Measurements from ENCODE around the gene HAGHL.

Gene HAGHL

DNA sequence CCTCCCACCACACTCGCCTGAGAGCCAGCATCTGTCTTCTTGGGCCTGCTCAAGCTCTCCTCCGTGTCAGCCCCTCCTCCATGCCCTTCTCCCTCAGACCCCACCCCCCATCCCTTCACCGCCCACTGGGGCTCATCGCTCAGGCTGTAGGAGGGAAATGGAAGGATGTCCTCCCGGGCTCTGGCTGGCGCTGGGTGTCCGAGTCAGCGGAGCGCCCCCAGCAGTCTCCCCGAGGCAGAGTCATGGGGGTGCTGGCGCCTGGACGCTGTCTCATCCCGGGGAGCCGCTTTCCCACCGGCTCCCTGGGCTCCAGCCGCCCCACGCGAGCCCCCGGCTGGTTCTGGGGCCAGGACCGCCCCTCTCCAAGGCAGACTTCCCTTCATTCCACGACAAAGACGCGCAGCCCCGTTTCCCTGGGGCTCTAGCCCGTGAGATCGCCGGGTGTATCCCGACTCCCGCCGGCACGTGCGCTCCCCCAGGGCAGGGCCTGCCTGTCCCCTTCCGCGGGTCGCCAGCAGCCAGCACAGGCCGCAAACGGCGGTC, 6.4 kb upstream of the HAGHL start:
- in situ Hi-C loops (cut with HindIII; ENCODE audit: low sequenced_read_pairs) = no loop called here

DNA sequence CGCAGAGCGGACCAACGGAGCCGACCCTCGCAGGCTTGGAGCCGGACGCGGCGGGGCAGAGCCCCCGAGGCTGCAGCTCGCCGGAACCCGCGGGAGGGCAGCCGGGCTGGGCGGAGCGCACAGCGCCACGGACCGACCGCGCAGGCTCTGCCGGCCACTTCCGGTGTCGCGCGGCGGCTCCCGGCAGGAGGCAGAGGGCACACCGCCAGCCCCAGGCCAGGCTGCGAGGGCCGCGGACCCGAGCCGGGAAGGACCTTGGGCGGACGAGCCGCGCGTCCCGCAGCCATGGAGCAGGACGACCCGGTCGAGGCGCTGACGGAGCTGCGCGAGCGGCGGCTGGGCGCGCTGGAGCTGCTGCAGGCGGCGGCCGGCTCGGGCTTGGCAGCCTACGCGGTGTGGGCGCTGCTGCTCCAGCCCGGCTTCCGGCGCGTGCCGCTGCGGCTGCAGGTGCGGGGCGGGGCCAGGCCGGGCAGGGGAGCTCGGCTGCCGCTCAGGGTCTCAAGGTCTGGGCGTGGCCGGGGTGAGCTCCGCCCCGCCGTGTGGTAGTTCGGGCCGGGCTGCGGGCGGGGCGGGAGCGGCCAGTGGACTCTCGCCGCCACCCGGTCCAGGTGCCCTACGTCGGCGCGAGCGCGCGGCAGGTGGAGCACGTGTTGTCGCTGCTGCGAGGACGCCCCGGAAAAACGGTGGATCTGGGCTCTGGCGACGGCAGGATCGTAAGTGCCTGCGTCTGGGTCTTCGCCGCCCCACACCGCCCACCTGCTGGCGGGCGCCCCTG, 5.7 kb upstream of the HAGHL start, which contains the start of gene ANTKMT:
TSS of gene ANTKMT (plus strand) at position 157 of the 775 bp plus-strand sequence. CDS start at position 286, 129 bp downstream.
- in situ Hi-C loops (cut with HindIII; ENCODE audit: low sequenced_read_pairs) = no loop called here

GRCh38 chr16:721765-722540, 5.0 kb upstream of the HAGHL start:
- in situ Hi-C loops (cut with HindIII; ENCODE audit: low sequenced_read_pairs) = no loop called here

DNA sequence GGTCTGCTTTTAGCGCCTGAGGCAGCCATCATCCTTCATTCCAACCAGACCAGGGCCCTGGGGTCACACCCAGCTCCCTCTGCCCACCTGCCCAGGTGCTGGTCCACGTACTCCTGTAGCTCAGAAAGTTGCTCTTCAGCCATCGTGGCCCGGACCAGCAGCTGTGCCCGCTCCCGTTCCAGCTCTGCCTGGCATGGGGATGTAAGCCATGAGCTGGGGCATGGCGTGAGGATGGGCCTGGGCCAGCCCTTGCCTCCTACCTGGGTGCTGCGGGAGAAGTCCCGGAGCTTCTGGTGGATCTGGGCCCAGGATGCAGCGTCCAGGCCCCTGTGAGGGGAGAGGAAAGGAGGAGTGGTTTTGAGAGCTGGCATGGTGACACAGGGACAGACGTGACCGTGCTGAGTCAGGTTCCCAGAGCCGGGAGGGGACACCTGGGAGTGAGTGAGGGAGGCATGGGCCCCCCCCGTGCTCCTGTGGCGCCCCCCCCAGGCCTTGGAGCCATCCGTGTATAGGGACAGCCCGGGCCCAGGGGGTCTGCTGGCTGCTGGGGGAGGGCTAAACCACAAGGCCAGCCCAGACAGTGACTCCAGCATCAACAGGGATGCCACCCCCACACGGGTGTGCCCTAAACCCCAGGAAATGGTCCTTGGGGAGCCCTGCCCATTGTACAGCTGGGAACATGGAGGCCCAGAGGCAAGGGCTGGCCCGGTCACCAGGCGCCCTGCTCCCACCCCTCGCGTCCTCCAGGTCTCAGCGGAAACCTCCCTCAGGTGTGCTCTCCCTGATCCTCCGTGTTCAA, 3.9 kb upstream of the HAGHL start:
- in situ Hi-C loops (cut with HindIII; ENCODE audit: low sequenced_read_pairs) = no loop called here

DNA sequence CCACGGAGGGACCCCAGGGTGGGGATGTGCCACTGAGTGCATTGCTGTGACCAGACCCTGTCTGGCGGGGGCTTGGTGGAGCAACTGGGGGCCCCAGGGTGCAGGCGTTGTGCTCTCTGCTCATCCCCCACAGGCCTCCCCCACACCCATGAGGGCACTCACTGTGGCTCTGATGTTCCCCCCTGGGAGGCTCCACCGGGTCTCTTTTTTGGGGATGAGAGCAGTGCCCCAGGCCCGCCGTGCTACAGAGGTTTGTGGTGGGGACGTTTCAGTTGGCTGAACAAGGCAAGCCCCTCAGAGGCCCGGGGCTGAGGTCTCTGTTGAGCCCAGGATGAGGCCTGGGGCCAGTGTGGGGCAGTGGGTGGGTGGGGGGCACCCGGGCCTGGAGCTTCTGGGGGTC, 3.2 kb upstream of the HAGHL start:
- in situ Hi-C loops (cut with HindIII; ENCODE audit: low sequenced_read_pairs) = no loop called here

DNA sequence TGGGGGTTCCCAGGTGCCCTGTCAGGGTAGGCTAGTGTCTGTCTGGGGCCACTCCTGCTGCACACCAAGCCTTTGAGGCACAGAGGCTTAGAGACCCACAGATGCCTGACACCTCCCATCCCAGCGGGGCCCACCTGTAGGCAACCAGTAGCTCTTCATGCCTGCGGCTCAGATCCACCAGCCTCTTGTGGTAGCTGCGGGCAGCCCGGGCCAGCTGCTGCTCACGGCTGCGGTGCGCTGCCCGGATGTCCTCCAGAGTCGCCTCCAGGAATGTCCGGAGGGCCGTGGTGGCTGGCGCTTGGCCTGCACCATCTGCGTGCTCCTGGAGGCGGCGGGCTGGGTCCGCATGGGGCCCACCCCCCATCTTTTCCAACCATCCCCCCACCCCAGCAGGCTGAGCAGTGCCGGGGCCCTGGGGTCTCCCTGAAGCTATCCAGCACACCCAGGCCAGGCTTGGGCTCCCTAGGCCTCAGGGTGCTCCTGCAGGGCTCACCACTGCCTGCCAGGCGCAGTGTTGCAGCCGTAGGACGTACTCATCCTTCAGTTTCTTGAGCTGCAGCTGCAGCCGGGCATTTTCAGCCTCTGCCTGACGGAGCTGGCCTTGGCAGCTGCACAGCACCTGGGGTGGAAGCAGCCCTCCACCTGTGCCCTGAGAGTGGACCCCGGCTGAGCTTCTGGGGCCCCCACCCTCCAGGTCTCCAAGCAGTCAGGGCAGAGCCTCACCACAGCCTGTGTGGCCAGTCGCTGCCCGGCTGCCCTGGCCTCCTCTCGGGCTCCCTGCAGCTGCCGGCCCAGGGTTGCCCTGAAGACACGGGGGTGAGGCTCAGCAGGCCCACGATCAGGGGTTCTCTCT, 2.5 kb upstream of the HAGHL start:
- in situ Hi-C loops (cut with HindIII; ENCODE audit: low sequenced_read_pairs) = no loop called here

GRCh38 chr16:725041-725376, 1.9 kb upstream of the HAGHL start:
- in situ Hi-C loops (cut with HindIII; ENCODE audit: low sequenced_read_pairs) = no loop called here

GRCh38 chr16:725463-726187, 1.3 kb upstream of the HAGHL start:
- in situ Hi-C loops (cut with HindIII; ENCODE audit: low sequenced_read_pairs) = no loop called here

DNA sequence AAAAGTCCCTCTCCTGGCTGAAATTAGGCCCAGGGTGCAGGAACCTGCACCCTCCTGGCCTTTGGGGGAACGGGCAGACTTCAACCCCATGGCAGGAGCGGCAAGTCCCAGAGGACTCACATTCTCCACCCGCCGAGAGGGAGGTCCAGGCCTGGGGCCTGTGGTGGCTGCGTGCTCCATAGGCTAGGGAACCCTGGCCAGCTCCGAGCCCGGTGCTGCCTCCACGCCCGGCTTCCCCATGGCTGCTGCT, 793 bp upstream of the HAGHL start:
- in situ Hi-C loops (cut with HindIII; ENCODE audit: low sequenced_read_pairs) = no loop called here

- in situ Hi-C loops (cut with HindIII; ENCODE audit: low sequenced_read_pairs) = no loop called here
These were observed 528 bp downstream of the HAGHL start for GRCh38 chr16:727291-727977.

GRCh38 chr16:728131-728889, 1.4 kb downstream of the HAGHL start:
- in situ Hi-C loops (cut with HindIII; ENCODE audit: low sequenced_read_pairs) = no loop called here

DNA sequence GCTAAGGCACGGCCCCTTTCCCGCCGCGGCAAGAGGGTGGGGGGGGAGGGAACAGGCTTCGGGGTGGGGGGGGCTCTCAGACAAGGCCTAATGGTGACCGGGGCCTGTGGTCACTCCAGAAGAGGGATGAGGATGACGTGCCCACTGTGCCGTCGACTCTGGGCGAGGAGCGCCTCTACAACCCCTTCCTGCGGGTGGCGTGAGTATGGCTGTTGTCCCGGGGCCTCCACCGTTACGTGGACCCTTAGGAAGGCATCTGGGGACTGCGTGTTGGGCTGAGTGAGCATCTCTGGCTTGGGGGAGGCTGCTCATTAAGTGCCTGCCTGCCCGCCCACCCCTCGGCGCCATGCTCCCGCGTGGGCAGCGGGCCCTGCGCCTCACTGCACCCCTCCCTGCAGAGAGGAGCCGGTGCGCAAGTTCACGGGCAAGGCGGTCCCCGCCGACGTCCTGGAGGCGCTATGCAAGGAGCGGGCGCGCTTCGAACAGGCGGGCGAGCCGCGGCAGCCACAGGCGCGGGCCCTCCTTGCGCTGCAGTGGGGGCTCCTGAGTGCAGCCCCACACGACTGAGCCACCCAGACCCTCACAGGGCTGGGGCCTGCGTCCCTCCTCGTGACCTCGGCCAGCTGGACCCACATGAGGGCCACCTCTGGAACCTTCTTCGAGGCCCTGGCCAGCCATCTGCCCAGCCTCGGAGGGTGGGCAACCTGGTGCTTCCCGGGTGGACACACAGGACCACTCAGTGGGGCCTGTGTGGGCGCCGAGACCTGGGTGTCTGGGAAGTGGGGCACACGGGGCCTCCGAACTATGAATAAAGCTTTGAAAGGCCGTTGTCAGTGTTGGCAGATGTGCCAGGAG, 2.2 kb downstream of the HAGHL start:
- in situ Hi-C loops (cut with HindIII; ENCODE audit: low sequenced_read_pairs) = no loop called here

GRCh38 chr16:729768-730665, 3.1 kb downstream of the HAGHL start:
- in situ Hi-C loops (cut with HindIII; ENCODE audit: low sequenced_read_pairs) = no loop called here

DNA sequence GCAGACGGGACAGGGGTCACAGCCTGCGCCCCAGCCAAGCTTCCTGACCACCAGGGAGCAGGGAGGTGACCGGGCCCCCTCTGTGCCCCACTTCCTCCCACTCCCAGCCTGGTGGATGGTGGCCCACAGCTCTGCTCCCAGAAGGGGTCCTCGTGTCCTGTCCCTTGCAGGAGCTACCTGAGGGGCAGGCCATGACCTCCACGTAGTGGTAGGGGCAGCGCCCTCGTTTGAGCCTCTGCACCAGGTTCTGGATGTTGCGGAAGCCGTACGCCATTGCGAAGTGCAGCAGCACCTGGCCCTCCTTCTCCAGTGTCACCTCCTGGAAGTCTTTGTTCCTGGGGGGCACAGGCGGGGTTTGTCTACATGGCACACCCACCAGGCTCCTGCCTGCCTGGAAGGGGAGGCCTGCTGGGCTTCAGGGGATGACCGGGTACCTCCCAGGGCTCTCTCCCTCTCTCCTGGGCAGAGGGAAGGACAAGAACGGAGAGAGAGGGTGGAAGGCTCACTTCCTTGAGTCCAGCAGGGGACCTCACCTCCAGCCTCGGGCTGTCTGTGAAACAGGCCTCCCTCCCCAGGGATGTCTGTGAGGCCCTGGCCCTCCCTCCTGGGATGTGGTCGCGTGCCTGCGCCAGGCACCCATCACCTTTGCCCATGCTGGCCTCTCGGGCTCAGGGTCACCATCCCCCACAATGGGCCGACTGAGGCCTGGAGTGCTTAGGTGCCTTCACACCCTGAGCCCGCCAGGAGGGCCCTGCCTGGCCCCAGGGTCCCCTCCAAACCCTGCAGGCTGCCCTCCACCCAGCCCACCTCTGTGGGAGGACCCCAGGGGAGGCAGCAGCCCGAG, 4.0 kb downstream of the HAGHL start:
- in situ Hi-C loops (cut with HindIII; ENCODE audit: low sequenced_read_pairs) = no loop called here

DNA sequence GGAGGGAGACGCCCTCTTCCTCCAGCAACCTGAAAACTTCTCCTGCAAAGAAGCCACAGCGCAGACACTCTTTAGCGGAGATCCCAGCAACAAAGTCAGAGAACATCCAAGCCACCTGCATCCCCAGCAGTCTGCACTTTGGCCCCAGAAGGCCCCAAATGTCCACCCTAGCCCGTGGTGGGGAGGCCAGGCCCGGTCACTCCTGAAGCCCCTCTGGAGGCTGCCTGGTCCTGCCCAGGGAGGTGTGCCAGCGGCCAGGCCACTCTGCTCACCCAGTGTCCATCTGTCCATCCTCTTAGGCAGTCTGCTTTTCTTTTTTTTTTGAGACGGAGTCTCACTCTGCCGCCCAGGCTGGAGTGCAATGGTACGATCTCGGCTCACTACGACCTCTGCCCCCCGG, 5.4 kb downstream of the HAGHL start:
- in situ Hi-C loops (cut with HindIII; ENCODE audit: low sequenced_read_pairs) = no loop called here

DNA sequence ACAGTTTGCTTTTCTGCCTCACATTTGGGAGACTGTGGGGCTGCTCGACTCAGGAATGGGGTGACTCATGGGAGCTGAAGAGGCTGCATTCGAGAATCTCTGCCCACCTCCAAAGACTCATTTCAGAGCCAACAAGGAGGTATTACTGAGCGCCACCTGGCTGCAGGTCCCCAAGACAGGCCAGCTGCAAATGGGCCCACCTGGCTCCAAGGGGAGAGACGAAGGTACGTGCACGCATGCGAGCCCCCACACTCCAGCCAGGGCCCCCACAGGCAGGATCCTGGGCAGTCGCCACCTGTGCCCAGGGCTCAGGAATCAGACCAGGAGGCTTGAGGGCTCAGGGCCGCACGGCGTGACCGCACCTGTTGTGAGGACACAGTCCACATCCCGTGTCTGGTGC, 6.0 kb downstream of the HAGHL start:
- in situ Hi-C loops (cut with HindIII; ENCODE audit: low sequenced_read_pairs) = no loop called here
